Panc1 (cell line): ENCODE measurements around the gene PRM2. TPM values are rescaled to one million over a fixed set of nuclear protein-coding genes. Genes with fewer than 3 reads are reported as not detected.

Source experiments
- ATAC-seq: fragments of 200-7000 bp; cut with Tn5 transposase; 2 replicates; pipeline ENCODE4 v1.9.1; 2020; ENCODE audit warnings: mild to moderate bottlenecking, moderate library complexity
- BruUV-seq: library from RNA; stranded (reverse); fragments of 400-500 nt; replicated peaks from 2 replicates; lab custom pipeline; 2021; lab: Mats Ljungman, UMichigan
- CTCF ChIA-PET: fragments of 300-600 bp; sonication (Branson Sonifier 250); formaldehyde crosslinking; loops from one replicate; lab custom pipeline; 2022; ENCODE audit warnings: antibody characterized with exemption; lab: Charles Lee
- POLR2A ChIA-PET: fragments of 300-600 bp; sonication (Branson Sonifier 250); formaldehyde crosslinking; loops from one replicate; lab custom pipeline; 2022; ENCODE audit warnings: antibody characterized with exemption; lab: Charles Lee
- DNase-seq: peaks from one replicate; pipeline ENCODE4 v3.0.0-alpha.2; 2010; ENCODE audit warnings: low read depth, low spot score
- H3K27ac ChIP-seq: 2 replicates; pipeline ENCODE4 v1.5.1; 2011; ENCODE audit warnings: mild to moderate bottlenecking, low read length, inconsistent platforms
- H3K27me3 ChIP-seq: fragments of 200-500 bp; sonication (Bioruptor generic); 2 replicates; pipeline ENCODE4 v1.6.0; 2014; ENCODE audit warnings: low read length, inconsistent platforms; ENCODE audit not compliant: control insufficient read depth, insufficient read depth
- H3K36me3 ChIP-seq: fragments of 200-500 bp; sonication (Bioruptor generic); 2 replicates; pipeline ENCODE4 v1.5.1; 2014; ENCODE audit warnings: inconsistent platforms, mild to moderate bottlenecking, low read length, moderate library complexity; ENCODE audit not compliant: control insufficient read depth, insufficient read depth
- H3K4me1 ChIP-seq: 2 replicates; pipeline ENCODE4 v1.5.1; 2011; ENCODE audit warnings: inconsistent platforms, mild to moderate bottlenecking, low read length, moderate library complexity; ENCODE audit not compliant: control insufficient read depth, insufficient read depth
- H3K4me3 ChIP-seq, 2 experiments: 2 replicates each; pipeline ENCODE4 v1.5.1; 2011 to 2012; ENCODE audit warnings: low read depth in 2 of 2, low read length in 2 of 2, mild to moderate bottlenecking in 2 of 2, inconsistent platforms in 1 of 2, moderate library complexity in 1 of 2
- H3K9me3 ChIP-seq: fragments of 200-500 bp; sonication (Bioruptor generic); 2 replicates; pipeline ENCODE4 v1.5.1; 2014; ENCODE audit warnings: low read depth, mild to moderate bottlenecking, inconsistent platforms, low read length, moderate library complexity; ENCODE audit not compliant: control insufficient read depth, insufficient read depth
- CTCF ChIP-seq: fragments of 450-650 bp; IDR thresholded peaks from 2 replicates; pipeline ENCODE4 v1.5.1; 2017; ENCODE audit warnings: mild to moderate bottlenecking
- POLR2AphosphoS5 ChIP-seq: IDR thresholded peaks from 2 replicates; pipeline ENCODE4 v1.6.1; 2012; ENCODE audit warnings: mild to moderate bottlenecking, low read depth, low read length, moderate library complexity
- SIN3A ChIP-seq: IDR thresholded peaks from 2 replicates; pipeline ENCODE4 v1.6.1; 2012; ENCODE audit warnings: low read depth, mild to moderate bottlenecking, low read length, moderate library complexity, borderline replicate concordance; ENCODE audit not compliant: insufficient read depth
- TCF7L2 ChIP-seq: IDR thresholded peaks from 2 replicates; pipeline ENCODE4 v1.6.1; 2011; ENCODE audit warnings: mild to moderate bottlenecking, low read depth, low read length, inconsistent platforms
- in situ Hi-C: cut with HindIII; loops from 2 replicates; pipeline ENCODE4 v1.10.0; 2016; ENCODE audit warnings: low sequenced_read_pairs, low pct_unique_long_range_greater_than_20kb
- intact Hi-C: fragments of 100-400 bp; cut with micrococcal nuclease; formaldehyde crosslinking; loops from one replicate; pipeline ENCODE4 v1.10.0; 2022; ENCODE audit not compliant: unreplicated experiment
- total RNA-seq: library from RNA; stranded (reverse); gene quantifications from one replicate; pipeline ENCODE4 v1.2.1, GENCODE V29; 2021; ENCODE audit not compliant: unreplicated experiment
- TF ChIP-seq, protein P1 (sequence below), 2 experiments: IDR thresholded peaks; 2 replicates each; pipeline ENCODE4 v1.6.1; 2011 to 2012; ENCODE audit warnings: low read depth in 2 of 2, control low read depth in 1 of 2, low read length in 1 of 2, mild to moderate bottlenecking in 1 of 2, moderate library complexity in 1 of 2; ENCODE audit not compliant: insufficient read depth in 1 of 2

The PRM2 gene
- total RNA-seq, 1 experiment from 2014 or later = not detected

GRCh38 chr16:11245988-11246387 lies 30.3 kb downstream of the PRM2 start:
- Histone ChIP-seq H3K4me1 (no peaks in the 10 kb centered on the region), H3K36me3 (no peaks in the 10 kb centered on the region), H3K27me3 (no peaks in the 10 kb centered on the region), H3K4me3 (no peak overlapping the region), H3K9me3 (no peaks in the 10 kb centered on the region), H3K27ac (no peak overlapping the region)
- DNase-seq (no peak), ATAC-seq (no peak)
- TF ChIP-seq CTCF = no peak
- no peak for TF ChIP-seq TCF7L2
- TF ChIP-seq POLR2AphosphoS5 = no peak
- in situ Hi-C loops = no loop called here
- CTCF ChIA-PET = interaction anchor here (1.1 kb wide), 1 partner anchor 10 kb away, joined by 4 read pairs; the partner anchor contains the start of gene SOCS1
- intact Hi-C loops = no loop called here
- BruUV-seq = no TSS peak
- POLR2A ChIA-PET = interaction anchor here (0.6 kb wide), 1 partner anchor 10 kb away, joined by 3 read pairs; the partner anchor contains the start of gene SOCS1

GRCh38 chr16:11245222-11245737 lies 31.0 kb downstream of the PRM2 start:
- Histone ChIP-seq H3K36me3 (no peaks in the 10 kb centered on the region), H3K9me3 (no peaks in the 10 kb centered on the region), H3K27ac (no peak overlapping the region), H3K4me1 (no peaks in the 10 kb centered on the region), H3K4me3 (no peak overlapping the region), H3K27me3 (no peaks in the 10 kb centered on the region)
- ChIA-PET CTCF (no interaction called here), POLR2A (interaction anchor here (0.6 kb wide), 1 partner anchor 10 kb away, joined by 3 read pairs; the partner anchor contains the start of gene SOCS1)
- ATAC-seq (no peak), DNase-seq (no peak)
- BruUV-seq = no TSS peak
- TF ChIP-seq CTCF (no peak), POLR2AphosphoS5 (no peak)
- in situ Hi-C loops = no loop called here
- intact Hi-C loops = no loop called here

- POLR2A ChIA-PET = no interaction called here
- ATAC-seq = no peak
- no peaks in the 10 kb centered on the region for H3K27me3 ChIP-seq
- CTCF ChIA-PET = no interaction called here
- no peak for DNase-seq
- intact Hi-C loops (no loop called here), in situ Hi-C loops (no loop called here)
- no peak overlapping the region for H3K4me3 ChIP-seq
- H3K36me3 ChIP-seq = no peaks in the 10 kb centered on the region
- no peaks in the 10 kb centered on the region for H3K9me3 ChIP-seq
- BruUV-seq = no TSS peak
- H3K4me1 ChIP-seq = no peaks in the 10 kb centered on the region
- H3K27ac ChIP-seq = no peak overlapping the region
- no peak for TF ChIP-seq POLR2AphosphoS5
- TF ChIP-seq TCF7L2 = no peak
- TF ChIP-seq CTCF = no peak
- TF ChIP-seq, protein P1, sequence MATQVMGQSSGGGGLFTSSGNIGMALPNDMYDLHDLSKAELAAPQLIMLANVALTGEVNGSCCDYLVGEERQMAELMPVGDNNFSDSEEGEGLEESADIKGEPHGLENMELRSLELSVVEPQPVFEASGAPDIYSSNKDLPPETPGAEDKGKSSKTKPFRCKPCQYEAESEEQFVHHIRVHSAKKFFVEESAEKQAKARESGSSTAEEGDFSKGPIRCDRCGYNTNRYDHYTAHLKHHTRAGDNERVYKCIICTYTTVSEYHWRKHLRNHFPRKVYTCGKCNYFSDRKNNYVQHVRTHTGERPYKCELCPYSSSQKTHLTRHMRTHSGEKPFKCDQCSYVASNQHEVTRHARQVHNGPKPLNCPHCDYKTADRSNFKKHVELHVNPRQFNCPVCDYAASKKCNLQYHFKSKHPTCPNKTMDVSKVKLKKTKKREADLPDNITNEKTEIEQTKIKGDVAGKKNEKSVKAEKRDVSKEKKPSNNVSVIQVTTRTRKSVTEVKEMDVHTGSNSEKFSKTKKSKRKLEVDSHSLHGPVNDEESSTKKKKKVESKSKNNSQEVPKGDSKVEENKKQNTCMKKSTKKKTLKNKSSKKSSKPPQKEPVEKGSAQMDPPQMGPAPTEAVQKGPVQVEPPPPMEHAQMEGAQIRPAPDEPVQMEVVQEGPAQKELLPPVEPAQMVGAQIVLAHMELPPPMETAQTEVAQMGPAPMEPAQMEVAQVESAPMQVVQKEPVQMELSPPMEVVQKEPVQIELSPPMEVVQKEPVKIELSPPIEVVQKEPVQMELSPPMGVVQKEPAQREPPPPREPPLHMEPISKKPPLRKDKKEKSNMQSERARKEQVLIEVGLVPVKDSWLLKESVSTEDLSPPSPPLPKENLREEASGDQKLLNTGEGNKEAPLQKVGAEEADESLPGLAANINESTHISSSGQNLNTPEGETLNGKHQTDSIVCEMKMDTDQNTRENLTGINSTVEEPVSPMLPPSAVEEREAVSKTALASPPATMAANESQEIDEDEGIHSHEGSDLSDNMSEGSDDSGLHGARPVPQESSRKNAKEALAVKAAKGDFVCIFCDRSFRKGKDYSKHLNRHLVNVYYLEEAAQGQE (IDR thresholded peaks at IDR 0.05; ENCODE audit: insufficient read depth in 1 of 2, low read depth in 2 of 2, low read length in 1 of 2) = no peak
- no peak for TF ChIP-seq SIN3A
Observed at GRCh38 chr16:11242658-11243057, 33.6 kb downstream of the PRM2 start.
